Upper lobe of left lung (tissue), 6 donors: ENCODE results near the gene HTR3A. TPM values are rescaled to one million over a fixed set of nuclear protein-coding genes. Genes with fewer than 3 reads are reported as not detected.
A peak's percentile ranks its signal among the peaks of the same experiment; 100 is the strongest.
"Not testable (repeated sequence)": the region's sequence is repeated elsewhere in the genome, so short reads cannot be mapped to it uniquely, and the experiment has no call there.

Source experiments
- ATAC-seq, 2 donors: fragments of 200-7000 bp; cut with Tn5 transposase; one replicate each; pipeline ENCODE4 v1.9.1; 2022; ENCODE audit warnings: mild to moderate bottlenecking in 2 of 2, moderate library complexity in 2 of 2; ENCODE audit not compliant: low FRiP score in 2 of 2
- DNase-seq, 2 donors: peaks; one replicate each; pipeline ENCODE4 v3.0.0-alpha.2; 2019 to 2020
- H3K27ac ChIP-seq, 4 donors: fragments of 200-600 bp; sonication (generic); one replicate each; pipeline ENCODE4 v1.5.1; 2016 to 2019
- H3K27me3 ChIP-seq, 4 donors: fragments of 200-600 bp; sonication (generic); one replicate each; pipeline ENCODE4 v1.5.1; 2017 to 2019
- H3K36me3 ChIP-seq, 4 donors: fragments of 200-600 bp; sonication (generic); one replicate each; pipeline ENCODE4 v1.5.1; 2016 to 2019
- H3K4me1 ChIP-seq, 4 donors: fragments of 200-600 bp; sonication (generic); one replicate each; pipeline ENCODE4 v1.5.1; 2018 to 2019
- H3K4me3 ChIP-seq, 4 donors: fragments of 200-600 bp; sonication (generic); one replicate each; pipeline ENCODE4 v1.5.1; 2017 to 2019; ENCODE audit warnings: mild to moderate bottlenecking in 2 of 4, moderate library complexity in 1 of 4
- H3K9me3 ChIP-seq, 4 donors: fragments of 200-600 bp; sonication (generic); one replicate each; pipeline ENCODE4 v1.5.1; 2018 to 2019
- CTCF ChIP-seq, 6 experiments: fragments of 450-650 bp in 4 of 6; fragments of 200-600 bp in 2 of 6; sonication (generic) in 2 of 6; IDR thresholded peaks; one replicate each; pipeline ENCODE4 v1.5.1; 2016 to 2019; ENCODE audit warnings: antibody characterized with exemption in 6 of 6
- EP300 ChIP-seq, 4 donors: sonication (generic); formaldehyde crosslinking; IDR thresholded peaks; one replicate each; pipeline ENCODE4 v1.5.1; 2017; ENCODE audit warnings: antibody characterized with exemption in 4 of 4, control low read depth in 2 of 4
- POLR2A ChIP-seq, 4 donors: fragments of 450-650 bp; IDR thresholded peaks; one replicate each; pipeline ENCODE4 v1.5.1; 2016 to 2017; ENCODE audit warnings: antibody characterized with exemption in 4 of 4, mild to moderate bottlenecking in 2 of 4
- POLR2AphosphoS5 ChIP-seq, 2 donors: sonication (generic); formaldehyde crosslinking; IDR thresholded peaks; one replicate each; pipeline ENCODE4 v1.5.1; 2017; ENCODE audit warnings: antibody characterized with exemption in 2 of 2
- WGBS, 2 donors: methylation state at CpG; one replicate each; pipeline ENCODE4 v1.1.5; 2017 to 2018; 5-methylcytosine and 5-hydroxymethylcytosine counted together
- total RNA-seq, 6 donors: library from RNA; depleted of rRNA in 4 of 6; stranded (reverse); fragments of >200 nt in 4 of 6; gene quantifications; one replicate each; pipeline versions ENCODE4 v1.1.0 to v1.2.1, GENCODE V29; 2016 to 2021
- donor health status: DM: no; HTN: no; CAD: no; lungs with moderate emphysema.
- donor health status: DM: no; HTN: yes; CAD: no; lungs with severe emphysema.

The HTR3A gene
- total RNA-seq: not detected

DNA sequence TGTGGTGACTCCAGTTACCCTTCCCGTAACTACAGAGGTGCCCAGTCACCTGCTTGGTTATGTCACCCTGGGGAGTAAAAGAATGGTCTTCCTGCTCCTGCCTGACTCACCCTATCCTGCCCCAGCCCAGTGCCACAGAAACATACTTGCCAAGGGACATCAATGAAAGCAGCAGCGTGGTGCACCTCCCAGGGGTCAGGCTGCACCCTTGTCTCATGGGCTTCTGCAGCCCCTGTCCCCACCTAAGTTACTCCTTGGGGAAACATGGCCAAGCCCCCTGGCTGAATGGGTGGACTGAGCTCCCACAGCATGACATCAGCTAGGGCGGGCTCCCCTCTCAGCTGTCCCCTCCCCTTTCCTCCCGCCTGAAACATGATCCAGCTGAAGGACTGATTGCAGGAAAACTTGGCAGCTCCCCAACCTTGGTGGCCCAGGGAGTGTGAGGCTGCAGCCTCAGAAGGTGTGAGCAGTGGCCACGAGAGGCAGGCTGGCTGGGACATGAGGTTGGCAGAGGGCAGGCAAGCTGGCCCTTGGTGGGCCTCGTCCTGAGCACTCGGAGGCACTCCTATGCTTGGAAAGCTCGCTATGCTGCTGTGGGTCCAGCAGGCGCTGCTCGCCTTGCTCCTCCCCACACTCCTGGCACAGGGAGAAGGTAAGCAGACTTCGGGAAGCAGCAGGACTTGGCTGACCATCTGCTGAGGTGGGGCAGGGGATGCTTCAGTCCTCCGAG, at the start of gene HTR3A:
TSS of gene HTR3A (plus strand) at position 368 of the 730 bp plus-strand sequence. CDS start at position 586, 218 bp downstream.
- peak; percentile 68 to 72 for ATAC-seq
- 26 to 36% methylated on average over 6 to 12 of the region's 12 CpGs for WGBS, 2 donors
- Histone ChIP-seq H3K4me3 (no peak within 1 kb of the TSS), H3K36me3 (no peaks in the 10 kb centered on the region), H3K4me1 (peaks cover 0 to 9% (median 5%) of the 10 kb centered on the region in 4 donors), H3K9me3 (no peaks in the 10 kb centered on the region), H3K27me3 (no peaks in the 10 kb centered on the region), H3K27ac (no peak within 1 kb of the TSS)
- DNase-seq: peak; percentile 58 to 87
- peak in 2 of 6 experiments; percentile 12 to 35 for TF ChIP-seq CTCF (IDR thresholded peaks at IDR 0.05)
- no peak for TF ChIP-seq POLR2A (IDR thresholded peaks at IDR 0.05)
- TF ChIP-seq POLR2AphosphoS5 (IDR thresholded peaks at IDR 0.05): peak in 1 of 2 donors; percentile 15
- TF ChIP-seq EP300 (IDR thresholded peaks at IDR 0.05): no peak

- no peak for TF ChIP-seq EP300 (IDR thresholded peaks at IDR 0.05)
- no peak for TF ChIP-seq CTCF (IDR thresholded peaks at IDR 0.05)
- TF ChIP-seq POLR2AphosphoS5 (IDR thresholded peaks at IDR 0.05): no peak
- 82% methylated on average over 12 of the region's 12 CpGs for WGBS, 2 donors
- DNase-seq (no peak), ATAC-seq (no peak)
- no peak overlapping the region for H3K27ac ChIP-seq
- H3K27me3 ChIP-seq: no peaks in the 10 kb centered on the region
- H3K36me3 ChIP-seq: no peaks in the 10 kb centered on the region
- H3K9me3 ChIP-seq: no peaks in the 10 kb centered on the region
- H3K4me1 ChIP-seq: no peaks in the 10 kb centered on the region
- H3K4me3 ChIP-seq: no peak overlapping the region
These were observed 48.4 kb upstream of the HTR3A start for GRCh38 chr11:113926273-113927197.

DNA sequence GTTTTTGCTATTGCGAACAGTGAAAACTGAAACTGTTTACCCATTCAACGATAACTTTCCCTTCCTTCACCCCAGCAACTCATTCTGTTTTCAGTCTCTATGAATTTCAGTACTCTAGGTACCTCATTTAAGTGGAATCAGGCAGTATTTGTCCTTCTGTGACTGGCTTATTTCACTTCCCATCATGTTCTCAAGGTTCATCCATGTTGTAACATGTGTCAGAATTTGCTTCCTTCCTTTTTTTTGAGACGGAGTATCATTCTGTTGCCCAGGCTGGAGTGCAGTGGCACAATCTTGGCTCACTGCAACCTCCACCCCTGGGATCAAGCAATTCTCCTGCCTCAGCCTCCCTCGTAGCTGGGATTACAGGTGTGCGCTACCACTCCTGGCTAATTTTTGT, 46.6 kb upstream of the HTR3A start:
- no peak for ATAC-seq
- WGBS, 2 donors: 70 to 77% methylated on average over 5 of the region's 5 CpGs

DNA sequence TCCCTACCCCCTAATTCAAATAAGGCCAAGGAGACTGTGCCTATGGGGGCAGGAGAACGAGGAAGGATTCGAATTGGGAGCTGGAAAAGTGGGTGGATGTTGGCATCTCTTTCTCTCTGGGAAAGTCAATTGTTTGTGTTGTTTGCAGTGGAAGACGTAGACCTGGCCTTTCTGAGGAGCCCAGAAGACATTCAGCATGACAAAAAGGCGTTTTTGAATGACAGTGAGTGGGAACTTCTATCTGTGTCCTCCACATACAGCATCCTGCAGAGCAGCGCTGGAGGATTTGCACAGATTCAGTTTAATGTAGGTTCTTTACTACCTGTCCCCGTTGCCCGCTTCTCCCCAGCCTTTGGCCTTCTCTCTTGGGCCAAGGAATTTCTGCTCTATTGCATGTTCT, 42.1 kb upstream of the HTR3A start:
- H3K4me1 ChIP-seq: no peaks in the 10 kb centered on the region
- no peaks in the 10 kb centered on the region for H3K9me3 ChIP-seq
- H3K4me3 ChIP-seq: no peak overlapping the region
- H3K36me3 ChIP-seq: no peaks in the 10 kb centered on the region
- TF ChIP-seq POLR2A (IDR thresholded peaks at IDR 0.05): no peak
- TF ChIP-seq CTCF (IDR thresholded peaks at IDR 0.05): no peak
- TF ChIP-seq POLR2AphosphoS5 (IDR thresholded peaks at IDR 0.05): no peak
- ATAC-seq: no peak
- no peak for DNase-seq
- WGBS, 2 donors: 73 to 75% methylated on average over 7 of the region's 7 CpGs
- H3K27ac ChIP-seq: no peak overlapping the region
- H3K27me3 ChIP-seq: no peaks in the 10 kb centered on the region

More for the DNA sequence above, 46.6 kb upstream of the HTR3A start:
- TF ChIP-seq CTCF (IDR thresholded peaks at IDR 0.05): no peak
- TF ChIP-seq EP300 (IDR thresholded peaks at IDR 0.05): no peak
- no peak for TF ChIP-seq POLR2A (IDR thresholded peaks at IDR 0.05)
- no peak for TF ChIP-seq POLR2AphosphoS5 (IDR thresholded peaks at IDR 0.05)
- H3K4me3 ChIP-seq: no peak overlapping the region
- no peak for DNase-seq
- H3K27me3 ChIP-seq: no peaks in the 10 kb centered on the region
- no peak overlapping the region for H3K27ac ChIP-seq
- no peaks in the 10 kb centered on the region for H3K9me3 ChIP-seq
- no peaks in the 10 kb centered on the region for H3K4me1 ChIP-seq
- no peaks in the 10 kb centered on the region for H3K36me3 ChIP-seq

DNA sequence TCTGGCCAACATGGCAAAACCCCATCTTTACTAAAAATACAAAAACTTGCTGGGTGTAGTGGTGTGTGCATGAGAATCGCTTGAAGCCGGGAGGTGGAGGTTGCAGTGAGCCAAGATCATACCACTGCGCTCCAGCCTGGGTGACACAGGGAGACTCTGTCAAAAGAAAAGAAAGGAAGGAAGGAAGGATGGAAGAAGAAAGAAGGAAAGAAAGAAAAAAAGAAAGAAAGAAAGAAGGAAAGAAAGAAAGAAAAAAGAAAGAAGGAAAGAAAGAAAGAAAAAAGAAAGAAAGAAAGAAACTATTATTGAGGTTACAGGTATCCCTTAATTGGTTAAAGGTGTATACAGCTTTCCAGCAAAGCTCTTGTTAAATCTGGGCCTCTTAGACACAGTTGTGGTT, 40.7 kb upstream of the HTR3A start:
- H3K4me1 ChIP-seq, H3K9me3 ChIP-seq, H3K36me3 ChIP-seq, H3K4me3 ChIP-seq, ATAC-seq, H3K27ac ChIP-seq, H3K27me3 ChIP-seq, DNase-seq: not testable (repeated sequence)
- 80 to 92% methylated on average over 3 of the region's 3 CpGs for WGBS, 2 donors
